Jurkat, Clone E6-1 (cell line): Measurements from ENCODE around the gene PIAS1.
A peak's percentile ranks its signal among the peaks of the same experiment; 100 is the strongest.

Experiments
- DNase-seq: peaks from one replicate; pipeline ENCODE4 v3.0.0-alpha.2; 2011; ENCODE audit warnings: low read depth, low spot score
- H3K4me3 ChIP-seq: 2 replicates; pipeline ENCODE4 v1.5.1; 2011; ENCODE audit warnings: mild to moderate bottlenecking, low read length, control low read depth, moderate library complexity

Gene PIAS1

DNA sequence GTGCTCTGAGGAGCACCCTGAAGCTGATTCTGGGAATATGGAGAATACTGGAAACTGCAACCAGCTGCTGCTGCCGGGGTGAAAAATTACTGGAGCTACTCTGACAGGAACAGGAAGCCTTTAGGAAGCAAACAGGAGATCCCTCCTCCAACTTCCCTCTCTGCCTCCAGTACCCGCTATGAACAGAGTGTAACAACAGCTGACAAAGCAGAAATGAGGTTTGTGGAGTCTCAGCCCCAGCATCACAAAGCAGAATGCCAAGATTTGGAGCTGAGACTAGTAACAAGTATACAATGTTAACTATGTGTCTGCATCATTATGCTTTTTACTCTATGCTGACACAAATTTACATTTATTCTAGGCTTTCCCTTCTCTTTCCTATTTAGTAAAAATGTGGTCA, 22.7 kb upstream of the PIAS1 start:
- no peak overlapping the region for H3K4me3 ChIP-seq
- no peak for DNase-seq

DNA sequence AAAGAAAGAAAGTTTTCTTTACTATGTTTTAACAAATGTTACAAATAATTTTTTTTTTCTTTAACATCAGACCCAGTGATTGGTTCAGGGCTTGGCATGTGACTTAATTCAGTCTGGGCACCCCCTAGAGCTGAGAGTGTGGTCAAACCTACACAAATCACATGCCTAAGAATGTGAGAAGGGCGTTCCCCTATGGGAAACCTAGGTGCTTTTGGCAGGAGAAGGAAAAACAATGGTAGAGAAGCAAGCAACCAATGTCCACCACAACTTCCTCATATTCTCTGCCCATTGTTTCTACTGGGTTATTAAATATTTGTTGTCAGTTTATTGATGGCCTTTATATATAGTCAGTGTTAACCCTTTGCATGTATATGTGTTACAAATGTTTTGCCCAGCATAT, 21.4 kb upstream of the PIAS1 start:
- no peak for DNase-seq
- no peak overlapping the region for H3K4me3 ChIP-seq

DNA sequence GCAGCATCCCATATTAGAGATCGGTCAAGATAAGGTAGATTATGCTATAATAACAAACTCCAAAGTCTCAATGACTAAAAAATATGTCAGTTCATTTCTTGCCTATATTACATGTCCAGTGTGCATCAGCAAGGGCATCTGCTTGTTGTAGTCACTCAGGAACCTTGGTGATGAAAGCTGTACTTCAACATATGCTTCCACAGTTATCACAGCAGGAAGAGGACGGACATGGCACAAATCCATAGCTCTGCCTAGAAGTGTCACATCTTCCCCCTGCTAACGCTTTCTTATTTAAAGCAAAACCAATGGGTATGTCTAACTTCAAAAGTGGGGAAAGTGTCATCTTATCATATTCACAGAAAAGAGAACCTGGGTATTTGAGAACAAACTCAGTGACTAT, 20.0 kb upstream of the PIAS1 start:
- H3K4me3 ChIP-seq, result no peak overlapping the region
- no peak for DNase-seq

DNA sequence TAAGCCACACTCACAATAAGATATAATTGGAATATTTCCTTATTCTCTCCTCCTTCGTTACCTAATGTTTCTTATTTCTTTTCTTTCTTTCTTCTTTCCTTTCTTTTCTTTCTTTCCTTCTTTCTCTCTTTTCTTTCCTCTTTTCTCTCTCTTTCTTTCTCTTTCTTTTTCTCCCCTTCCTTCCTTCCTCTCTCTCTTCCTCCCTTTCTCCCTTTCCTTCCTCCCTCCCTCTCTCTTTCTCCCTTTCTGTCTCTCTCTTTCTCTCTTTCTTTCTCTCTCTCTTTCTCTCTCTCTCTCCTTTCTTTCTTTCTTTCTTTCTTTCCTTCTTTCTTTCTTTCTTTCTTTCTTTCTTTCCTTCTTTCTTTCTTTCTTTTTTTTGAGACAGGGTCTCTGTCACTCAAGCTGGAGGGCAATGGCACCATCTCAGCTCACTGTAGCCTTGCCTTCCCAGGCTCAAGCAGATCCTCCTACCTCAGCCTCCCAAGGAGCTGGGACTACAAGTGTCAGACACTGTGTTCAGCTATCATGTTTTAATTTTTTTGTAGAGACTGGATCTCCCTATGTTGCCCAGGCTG, 19.3 kb upstream of the PIAS1 start:
- no peak for DNase-seq
- no peak overlapping the region for H3K4me3 ChIP-seq

DNA sequence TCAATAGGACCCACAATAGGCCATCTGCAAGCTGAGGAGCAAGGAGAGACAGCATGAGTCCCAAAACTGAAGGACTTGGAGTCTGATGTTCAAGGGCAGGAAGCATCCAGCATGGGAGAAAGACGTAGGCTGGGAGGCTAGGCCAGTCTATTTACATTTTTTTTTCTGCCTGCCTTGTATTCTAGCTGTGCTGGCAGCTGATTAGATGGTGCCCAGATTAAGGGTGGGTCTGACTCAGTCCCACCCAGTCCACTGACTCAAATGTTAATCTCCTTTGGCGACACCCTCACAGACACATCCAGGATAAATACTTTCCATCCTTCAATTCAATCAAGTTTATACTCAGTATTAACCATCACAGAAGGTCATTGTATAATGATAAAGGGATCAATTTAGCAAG, 15.9 kb upstream of the PIAS1 start:
- H3K4me3 ChIP-seq, result no peak overlapping the region
- no peak for DNase-seq

DNA sequence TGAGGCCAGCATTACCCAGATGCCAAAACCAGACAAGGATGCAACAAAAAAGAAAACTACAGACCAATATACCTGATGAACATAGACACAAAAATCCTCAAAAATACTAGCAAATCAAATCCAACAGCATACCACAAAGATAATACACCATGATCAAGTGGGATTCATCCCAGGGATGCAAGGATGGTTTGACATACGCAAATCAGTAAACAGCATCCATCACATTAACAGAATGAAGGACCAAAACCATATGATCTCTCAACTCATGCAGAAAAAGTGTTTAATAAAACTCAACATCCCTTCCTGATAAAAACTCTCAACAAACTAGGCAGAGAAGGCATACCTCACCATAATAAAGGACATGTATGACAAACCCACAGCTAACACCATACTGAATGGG, 14.0 kb upstream of the PIAS1 start:
- DNase-seq, result no peak
- no peak overlapping the region for H3K4me3 ChIP-seq

DNA sequence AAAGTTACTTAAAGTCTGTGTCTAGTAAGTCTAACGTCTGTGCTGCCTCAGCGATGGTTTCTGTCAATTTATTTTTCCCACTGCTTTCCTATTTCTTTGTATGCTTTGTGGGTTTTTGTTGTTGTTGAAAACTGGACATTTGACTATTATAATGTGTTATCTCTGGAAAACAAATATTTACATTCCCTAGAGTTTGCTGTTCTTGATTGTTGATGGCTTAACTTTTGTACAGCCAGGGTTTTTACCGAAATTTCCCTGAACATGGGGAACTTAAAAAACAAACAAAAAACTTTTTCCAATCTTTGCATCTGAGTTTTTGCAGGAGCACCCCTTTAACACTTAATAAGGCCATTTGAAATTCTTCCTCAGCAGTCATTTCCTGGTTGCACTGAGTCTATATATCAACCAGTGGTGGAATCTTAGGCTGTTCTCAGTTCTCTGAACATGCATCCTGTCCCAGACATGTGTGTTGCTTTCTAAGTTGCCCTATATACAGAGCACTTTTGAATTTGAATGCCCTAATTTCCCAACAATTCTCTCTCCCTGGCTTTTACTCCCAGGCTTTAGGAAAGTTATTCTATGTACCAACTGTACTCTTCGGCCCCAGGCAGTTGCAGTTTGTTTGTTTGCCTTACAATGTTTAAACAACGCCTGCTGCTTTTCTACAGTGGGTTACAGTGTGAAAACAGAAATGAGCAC, 11.8 kb upstream of the PIAS1 start:
- DNase-seq, result peak; percentile 14
- no peak overlapping the region for H3K4me3 ChIP-seq

DNA sequence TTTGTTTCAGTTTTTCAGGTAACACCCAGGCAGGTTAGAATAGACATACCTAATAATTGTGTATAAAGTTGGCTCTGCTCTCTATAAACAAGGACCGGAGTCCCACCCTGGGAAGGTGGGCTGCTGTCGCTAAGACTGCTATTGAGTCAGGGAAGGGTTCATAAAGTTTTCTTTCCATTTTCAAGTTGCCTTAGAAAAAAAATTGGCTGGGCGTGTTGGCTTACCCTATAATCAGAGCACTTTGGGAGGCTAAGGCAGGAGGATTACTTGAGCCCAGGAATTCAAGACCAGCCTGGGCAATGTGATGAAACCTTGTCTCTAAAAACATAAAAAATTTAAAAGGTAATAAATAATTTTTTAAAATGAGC, 11.3 kb upstream of the PIAS1 start:
- H3K4me3 ChIP-seq, result no peak overlapping the region
- DNase-seq, result no peak

DNA sequence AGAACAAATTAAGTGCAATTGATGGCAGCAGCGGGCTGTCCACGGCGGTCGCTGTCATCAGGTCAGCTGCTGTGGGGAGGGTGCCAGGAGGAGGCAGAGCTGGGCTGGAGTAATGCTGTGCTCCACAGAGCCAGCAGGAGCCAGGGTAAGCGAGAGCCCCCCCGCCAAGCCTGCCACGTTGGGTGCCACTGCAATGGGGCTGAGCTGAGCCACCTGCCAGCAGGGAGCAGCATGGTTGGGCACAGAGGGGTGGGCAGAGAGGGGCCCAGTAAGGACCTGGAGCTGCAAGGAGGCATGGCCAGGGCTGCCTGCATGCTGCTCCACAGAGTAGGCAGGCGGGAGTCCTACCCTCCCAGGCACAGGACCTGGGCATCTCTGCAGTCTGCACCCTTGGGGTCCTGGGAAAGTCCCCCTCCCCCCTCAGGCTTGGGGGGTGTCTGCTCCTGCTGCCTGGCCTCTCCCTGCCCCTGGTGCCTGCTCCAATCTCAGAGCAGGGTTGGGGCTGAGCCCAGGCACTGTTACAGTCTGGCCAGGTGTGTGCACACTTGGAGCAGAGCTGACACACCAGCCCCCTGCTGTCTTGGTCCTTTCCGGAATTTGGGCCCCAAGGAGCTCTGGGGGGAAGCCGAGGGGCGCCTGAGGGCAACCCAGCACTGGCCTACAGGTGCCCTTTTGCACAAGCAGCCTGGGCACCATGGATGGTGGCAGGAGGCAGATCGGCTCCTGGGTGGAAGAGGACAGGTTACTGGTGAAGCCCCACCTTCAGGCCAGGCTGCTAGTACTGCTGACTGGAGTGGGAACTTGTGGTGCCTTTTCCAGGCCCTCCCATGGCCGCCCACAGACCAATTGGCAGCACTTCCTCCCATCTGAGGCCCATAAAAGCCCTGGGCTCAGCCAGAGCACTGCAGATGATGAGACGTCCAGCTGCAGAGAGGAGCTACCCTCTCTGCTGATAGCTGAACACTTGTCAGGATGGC, 8.5 kb upstream of the PIAS1 start:
- no peak for DNase-seq
- no peak overlapping the region for H3K4me3 ChIP-seq

DNA sequence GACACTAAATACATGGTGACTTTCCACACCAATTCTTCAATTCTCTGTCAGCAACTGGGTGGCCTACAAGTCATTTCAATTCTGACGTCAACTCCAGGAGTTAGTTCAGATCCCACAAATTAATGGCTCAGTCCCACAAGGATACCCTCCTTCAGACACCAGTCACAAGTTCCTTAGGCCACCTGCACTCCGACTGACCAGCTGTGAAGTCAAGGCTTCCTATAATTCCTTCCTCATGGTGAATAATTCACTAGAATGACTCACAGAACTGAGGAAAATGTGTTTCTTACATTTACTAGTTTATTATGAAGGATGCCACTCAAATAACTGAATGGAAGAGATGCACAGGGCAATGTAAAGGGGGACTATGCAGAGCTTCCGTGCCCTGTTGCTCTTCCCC, 6.3 kb upstream of the PIAS1 start:
- no peak for DNase-seq
- no peak overlapping the region for H3K4me3 ChIP-seq

DNA sequence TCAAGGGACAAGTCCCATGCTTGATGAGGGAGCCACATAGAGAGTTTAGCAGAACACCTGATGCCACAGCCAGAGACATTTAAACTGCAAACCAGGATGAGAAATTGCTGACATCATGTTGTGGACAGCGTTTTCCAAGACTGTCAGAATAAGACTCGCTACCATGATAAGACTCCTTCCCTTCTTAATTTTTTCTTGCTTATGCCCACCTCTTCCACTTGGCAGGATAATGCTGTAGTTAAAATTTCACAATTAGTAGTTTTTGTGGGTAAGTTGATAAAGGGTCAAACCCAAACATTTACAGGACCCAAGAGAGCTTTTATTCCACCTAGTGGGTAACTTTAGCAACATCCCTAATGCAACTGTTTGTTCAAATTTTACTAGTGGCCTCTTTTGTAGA, 3.0 kb upstream of the PIAS1 start:
- H3K4me3 ChIP-seq, result no peak overlapping the region
- no peak for DNase-seq

DNA sequence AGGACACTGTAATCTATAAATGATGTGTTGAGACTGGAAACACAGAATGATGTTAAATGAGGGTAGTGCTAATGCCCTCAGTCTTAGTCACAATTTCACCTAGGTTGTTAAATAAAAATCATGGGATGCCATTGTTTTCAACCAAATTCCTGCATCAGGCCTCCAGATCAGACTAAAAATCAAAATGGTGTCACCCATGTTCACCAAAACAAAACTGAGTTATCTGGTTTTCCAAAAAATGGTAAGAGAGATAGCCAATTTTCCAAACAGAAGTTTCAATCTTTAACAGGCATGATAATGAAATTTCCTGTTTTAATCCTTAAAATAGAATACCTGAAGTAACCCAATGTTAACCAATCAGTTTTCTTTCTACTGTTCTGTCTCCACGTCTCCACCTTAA, 2.2 kb upstream of the PIAS1 start:
- no peak overlapping the region for H3K4me3 ChIP-seq
- DNase-seq, result no peak

DNA sequence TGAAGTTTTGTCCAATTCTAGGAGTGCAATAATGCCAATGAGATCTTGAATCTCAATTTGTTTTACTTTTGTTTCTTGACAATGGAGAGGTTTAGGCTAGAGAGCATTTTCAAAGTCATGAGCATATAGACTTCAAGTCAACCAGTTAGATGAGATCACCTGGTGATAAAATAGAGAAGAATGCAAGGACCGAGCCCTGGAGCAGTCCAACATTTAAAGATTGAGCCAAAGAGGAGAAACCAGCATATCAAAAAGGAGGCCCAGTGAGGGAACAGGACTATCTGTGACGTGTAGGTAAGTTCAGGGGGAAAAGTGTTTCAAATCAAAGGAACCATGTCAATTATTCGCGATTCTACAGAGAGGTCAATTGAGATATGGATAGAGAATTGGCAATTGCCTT, 1.7 kb upstream of the PIAS1 start:
- H3K4me3 ChIP-seq, result no peak overlapping the region
- DNase-seq, result no peak

DNA sequence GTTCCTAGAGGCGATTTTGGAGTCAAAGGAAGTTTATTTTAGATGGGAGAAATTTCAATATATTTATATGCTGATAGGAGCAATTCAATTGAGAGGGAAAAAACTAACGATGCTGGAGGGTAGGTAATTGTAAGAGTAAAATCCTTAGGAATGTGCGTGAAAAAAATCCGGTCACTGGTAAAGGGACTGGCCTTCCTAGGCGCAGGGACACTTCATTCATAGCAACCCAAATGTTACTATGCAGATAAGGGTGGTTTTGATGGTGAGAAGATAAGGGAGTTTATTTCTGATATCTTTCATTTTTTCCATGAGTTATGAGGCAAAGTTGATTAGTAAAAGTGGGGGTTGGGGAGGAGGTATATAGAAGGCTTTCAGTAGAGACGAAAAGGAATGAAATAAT, 1.1 kb upstream of the PIAS1 start:
- no peak for DNase-seq
- no peak overlapping the region for H3K4me3 ChIP-seq

DNA sequence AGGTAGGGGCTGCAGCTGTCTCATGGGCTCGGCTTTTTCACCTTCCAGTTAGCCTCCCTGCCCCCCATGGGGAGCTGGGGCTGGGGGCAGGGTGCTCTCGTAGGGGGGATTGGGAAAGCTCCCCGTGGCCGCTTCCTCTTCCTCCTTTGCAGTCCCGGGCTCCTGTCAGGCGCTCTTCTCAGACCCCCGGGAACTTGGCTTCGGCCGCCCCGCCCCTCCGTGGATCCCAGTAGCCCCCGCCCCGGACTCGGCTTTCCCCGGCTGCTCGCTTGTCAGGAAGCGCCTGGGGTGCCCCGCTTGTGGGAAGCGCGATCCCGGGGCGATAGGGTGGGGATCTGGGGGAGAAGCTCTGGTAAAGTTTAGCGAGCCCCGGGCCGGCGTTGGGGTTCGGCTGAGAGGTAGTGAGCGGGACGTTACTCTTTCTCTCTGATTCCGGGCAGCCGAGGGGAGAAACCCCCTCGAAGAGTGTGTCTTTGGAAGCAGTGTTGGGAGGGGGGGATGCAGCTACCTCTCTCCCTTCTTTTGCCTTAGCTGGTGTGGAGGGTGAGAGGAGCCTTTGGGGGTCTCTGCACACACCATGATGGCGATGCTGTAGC, 611 bp downstream of the PIAS1 start:
- peak; percentile 21 for DNase-seq
- H3K4me3 ChIP-seq, result peak overlapping the region; percentile 86

DNA sequence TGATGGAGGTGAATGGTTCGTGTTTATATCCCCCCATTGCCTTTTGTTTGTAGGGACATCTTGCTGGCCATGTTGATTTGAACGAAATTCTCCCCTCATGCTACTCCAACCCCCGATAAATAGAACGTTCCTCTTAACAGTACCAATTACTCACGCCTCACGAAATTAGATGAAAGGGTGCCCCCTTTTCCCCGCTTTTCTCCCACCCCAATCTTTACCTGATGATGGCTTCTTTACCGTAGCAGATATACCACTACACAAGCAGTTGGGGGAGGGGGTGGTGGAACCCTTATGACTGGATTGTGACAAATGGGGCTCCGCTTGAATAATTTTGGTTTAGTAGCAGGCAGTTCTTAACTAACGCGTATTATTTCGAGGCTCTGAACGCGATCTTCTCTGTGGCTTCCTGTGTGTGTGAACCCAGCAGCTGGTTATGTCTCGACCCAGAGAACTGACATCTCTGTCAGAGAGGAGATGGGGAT, 1.1 kb downstream of the PIAS1 start:
- peak overlapping the region; percentile 86 for H3K4me3 ChIP-seq
- DNase-seq, result peak; percentile 79

DNA sequence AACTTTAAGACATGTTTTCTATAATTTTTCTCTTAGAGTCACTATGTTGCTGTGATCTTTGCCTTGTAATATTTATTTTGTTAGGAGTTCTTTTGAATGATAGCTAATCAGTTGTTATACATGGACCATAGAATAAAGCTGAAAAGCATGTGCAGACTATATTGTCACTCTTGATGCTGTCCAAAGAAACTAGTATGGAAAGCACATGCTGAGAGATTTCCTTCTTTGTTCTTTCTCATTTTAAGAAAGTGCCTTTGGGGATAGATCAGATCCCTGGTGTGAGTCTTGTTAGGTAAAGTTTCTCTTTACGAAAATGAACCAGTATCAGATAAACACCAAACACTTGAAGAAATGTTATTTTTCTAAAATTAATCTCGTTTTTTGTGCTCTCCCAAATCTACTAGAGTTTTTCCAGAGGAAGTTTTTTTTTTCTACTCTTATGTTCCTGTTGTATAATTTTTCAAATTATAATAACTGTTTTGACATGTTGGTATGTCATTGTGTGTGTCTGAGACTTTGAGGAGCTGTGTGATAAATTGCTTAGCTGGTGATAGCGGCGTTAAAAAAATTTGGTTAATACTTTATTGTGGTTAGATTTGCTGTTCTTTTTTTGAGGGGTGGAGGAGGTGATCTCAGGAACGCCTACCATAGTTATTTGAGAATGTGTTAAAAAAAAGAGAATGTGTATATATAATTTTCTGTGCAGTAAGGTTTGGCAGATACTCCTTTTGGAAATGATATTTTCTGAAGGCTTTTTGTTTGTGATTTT, 2.2 kb downstream of the PIAS1 start:
- DNase-seq, result no peak
- H3K4me3 ChIP-seq, result no peak overlapping the region

DNA sequence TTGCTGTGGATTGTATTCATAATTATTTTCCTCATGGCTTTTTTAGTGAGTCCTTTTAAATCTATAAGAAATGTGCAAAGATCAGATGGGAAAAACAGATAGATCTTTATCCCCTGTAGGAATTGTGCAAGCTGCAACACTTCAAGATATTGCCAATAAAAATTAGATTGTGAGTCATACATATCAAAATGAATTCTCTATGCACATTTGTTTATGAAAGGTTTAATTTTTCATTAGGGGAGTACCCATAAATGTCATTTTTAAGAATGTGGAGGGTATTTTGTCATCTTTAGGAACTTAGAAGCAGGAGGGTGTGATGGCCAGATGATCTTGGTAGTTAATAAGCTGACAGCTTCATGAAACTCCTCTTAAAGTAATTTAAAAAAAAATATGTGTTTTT, 2.9 kb downstream of the PIAS1 start:
- no peak overlapping the region for H3K4me3 ChIP-seq
- DNase-seq, result no peak

DNA sequence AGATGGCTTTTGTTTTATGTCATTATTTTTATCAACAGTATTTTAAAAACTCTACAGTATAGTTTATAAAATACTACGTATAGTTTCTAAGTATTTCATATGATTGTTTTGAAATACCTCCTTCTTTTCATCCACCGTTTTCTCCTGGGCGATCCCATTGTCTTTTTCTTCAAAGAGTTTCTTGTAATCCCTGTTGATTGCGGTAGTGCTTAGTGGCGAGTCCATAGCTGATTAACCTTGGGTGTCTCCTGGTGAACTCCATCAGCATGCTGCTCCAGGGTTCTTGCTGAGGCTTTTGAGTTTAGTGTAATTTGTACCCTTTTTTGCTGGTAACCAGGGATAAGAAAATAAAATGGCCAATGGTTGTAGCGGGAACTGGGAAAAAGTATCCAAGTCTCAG, 3.6 kb downstream of the PIAS1 start:
- no peak overlapping the region for H3K4me3 ChIP-seq
- DNase-seq, result no peak
